OCI-LY3 (cell line): Measurements from ENCODE around the gene PANK4.

Experiments used
- EZH2phosphoT487 ChIP-seq: fragments of 200-600 bp; shearing (Covaris generic); IDR thresholded peaks from 2 replicates; pipeline ENCODE4 v1.6.1; 2018; ENCODE audit warnings: antibody characterized with exemption, mixed run types, low read depth
- TF ChIP-seq, protein P1 (sequence below): fragments of 200-600, 300-600 bp; sonication (generic); IDR thresholded peaks from 2 replicates; pipeline ENCODE4 v1.5.1; 2014; ENCODE audit warnings: antibody characterized with exemption, low read length, low read depth

DNA sequence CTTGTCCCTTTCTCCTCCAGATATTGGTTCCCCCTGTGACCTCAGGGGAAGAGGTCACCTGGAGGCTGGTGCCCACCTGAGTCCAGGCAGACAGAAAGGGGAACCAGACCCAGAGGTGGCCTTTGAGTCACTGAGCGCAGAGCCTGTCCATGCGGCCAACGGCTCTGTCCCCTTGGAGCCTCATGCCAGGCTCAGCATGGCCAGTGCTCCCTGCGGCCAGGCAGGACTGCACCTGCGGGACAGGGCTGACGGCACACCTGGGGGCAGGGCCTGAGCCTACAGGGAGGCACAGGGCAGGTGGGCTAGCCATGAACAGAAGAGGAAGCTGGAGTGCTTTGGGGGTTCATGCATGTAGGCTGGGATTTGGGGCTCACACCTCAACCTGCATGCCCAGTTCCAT is 32.5 kb upstream of the PANK4 start:
- TF ChIP-seq, protein P1, sequence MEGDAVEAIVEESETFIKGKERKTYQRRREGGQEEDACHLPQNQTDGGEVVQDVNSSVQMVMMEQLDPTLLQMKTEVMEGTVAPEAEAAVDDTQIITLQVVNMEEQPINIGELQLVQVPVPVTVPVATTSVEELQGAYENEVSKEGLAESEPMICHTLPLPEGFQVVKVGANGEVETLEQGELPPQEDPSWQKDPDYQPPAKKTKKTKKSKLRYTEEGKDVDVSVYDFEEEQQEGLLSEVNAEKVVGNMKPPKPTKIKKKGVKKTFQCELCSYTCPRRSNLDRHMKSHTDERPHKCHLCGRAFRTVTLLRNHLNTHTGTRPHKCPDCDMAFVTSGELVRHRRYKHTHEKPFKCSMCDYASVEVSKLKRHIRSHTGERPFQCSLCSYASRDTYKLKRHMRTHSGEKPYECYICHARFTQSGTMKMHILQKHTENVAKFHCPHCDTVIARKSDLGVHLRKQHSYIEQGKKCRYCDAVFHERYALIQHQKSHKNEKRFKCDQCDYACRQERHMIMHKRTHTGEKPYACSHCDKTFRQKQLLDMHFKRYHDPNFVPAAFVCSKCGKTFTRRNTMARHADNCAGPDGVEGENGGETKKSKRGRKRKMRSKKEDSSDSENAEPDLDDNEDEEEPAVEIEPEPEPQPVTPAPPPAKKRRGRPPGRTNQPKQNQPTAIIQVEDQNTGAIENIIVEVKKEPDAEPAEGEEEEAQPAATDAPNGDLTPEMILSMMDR = no peak
- TF ChIP-seq EZH2phosphoT487 = no peak
